Measurements from ENCODE around the gene SYT1. TPM values are rescaled to one million over a fixed set of nuclear protein-coding genes. Genes with fewer than 3 reads are reported as not detected.

Gene SYT1
- total and polyA plus RNA-seq, 4 donors: 0.53 to 0.84 (median 0.64) TPM

DNA sequence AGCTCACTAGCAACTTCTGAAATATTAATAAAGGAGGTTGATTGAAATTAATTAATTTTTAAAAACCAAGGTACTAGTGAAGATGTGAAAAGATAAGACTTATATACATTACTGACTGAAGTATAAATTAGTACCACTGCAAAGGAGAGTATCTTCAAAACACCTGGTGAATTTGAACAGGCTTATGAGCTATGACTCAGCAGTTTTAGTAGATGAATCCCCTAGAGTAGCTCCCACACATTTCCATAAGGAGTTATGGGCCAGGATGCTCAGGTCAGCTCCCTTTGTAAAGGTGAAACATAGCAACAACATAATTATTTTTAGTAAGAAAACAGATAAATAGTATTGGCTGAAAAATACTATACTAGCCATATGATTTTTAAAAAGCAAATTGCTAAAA lies 218.6 kb downstream of the SYT1 start (continued):
- TF ChIP-seq, protein P1, sequence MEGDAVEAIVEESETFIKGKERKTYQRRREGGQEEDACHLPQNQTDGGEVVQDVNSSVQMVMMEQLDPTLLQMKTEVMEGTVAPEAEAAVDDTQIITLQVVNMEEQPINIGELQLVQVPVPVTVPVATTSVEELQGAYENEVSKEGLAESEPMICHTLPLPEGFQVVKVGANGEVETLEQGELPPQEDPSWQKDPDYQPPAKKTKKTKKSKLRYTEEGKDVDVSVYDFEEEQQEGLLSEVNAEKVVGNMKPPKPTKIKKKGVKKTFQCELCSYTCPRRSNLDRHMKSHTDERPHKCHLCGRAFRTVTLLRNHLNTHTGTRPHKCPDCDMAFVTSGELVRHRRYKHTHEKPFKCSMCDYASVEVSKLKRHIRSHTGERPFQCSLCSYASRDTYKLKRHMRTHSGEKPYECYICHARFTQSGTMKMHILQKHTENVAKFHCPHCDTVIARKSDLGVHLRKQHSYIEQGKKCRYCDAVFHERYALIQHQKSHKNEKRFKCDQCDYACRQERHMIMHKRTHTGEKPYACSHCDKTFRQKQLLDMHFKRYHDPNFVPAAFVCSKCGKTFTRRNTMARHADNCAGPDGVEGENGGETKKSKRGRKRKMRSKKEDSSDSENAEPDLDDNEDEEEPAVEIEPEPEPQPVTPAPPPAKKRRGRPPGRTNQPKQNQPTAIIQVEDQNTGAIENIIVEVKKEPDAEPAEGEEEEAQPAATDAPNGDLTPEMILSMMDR (IDR thresholded peaks at IDR 0.05; ENCODE audit: low read depth, low read length, missing input control): no peak

DNA sequence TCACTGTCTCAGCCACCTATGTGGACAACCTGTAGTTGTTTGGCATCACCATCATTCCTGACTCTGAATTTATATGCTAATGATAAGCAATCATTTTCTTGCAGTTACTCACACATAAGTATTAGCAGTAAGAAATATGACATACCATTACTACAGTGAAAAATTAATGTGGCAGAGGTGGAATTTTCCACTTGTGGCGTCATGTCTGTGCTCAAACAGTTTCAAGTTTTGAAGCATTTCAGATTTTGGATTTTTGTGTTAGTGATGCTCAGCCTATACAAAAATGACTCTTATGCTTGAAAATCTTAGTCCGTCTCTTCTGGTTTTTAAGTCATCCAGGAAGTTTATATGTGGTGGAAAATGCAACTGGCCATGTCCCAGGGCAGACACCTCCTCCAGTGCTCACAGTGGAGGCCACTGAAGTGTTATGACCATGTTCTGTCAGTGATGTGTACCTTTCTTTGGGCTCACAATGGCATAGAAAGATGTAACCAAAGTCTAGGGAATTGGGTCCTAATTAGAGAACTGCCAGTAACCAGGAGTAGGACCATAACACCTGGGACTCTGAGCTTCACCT lies 220.6 kb downstream of the SYT1 start:
- Histone ChIP-seq H3K27ac (ENCODE audit: low read depth in 1 of 2, low read length in 2 of 2) (no peak overlapping the region), H3K4me1 (ENCODE audit: control insufficient read depth in 4 of 4, insufficient read depth in 4 of 4, low read length in 3 of 4) (no peaks in the 10 kb centered on the region), H3K27me3 (ENCODE audit: control insufficient read depth in 4 of 4, insufficient read depth in 4 of 4, low read length in 3 of 4) (no peaks in the 10 kb centered on the region), H3K9me3 (ENCODE audit: control insufficient read depth in 4 of 4, low read length in 3 of 4) (no peaks in the 10 kb centered on the region), H3K36me3 (ENCODE audit: control insufficient read depth in 4 of 4, insufficient read depth in 3 of 4, low read depth in 1 of 4, low read length in 3 of 4) (no peaks in the 10 kb centered on the region), H3K9ac (ENCODE audit: low read depth in 1 of 2, low read length in 2 of 2) (no peak overlapping the region), H3K4me3 (ENCODE audit: low read depth in 1 of 3, low read length in 3 of 3) (no peak overlapping the region)
- no peak for TF ChIP-seq YY1 (IDR thresholded peaks at IDR 0.05)
- TF ChIP-seq TAF1 (conservative IDR thresholded peaks at IDR 0.05): no peak
- TF ChIP-seq, protein P2, sequence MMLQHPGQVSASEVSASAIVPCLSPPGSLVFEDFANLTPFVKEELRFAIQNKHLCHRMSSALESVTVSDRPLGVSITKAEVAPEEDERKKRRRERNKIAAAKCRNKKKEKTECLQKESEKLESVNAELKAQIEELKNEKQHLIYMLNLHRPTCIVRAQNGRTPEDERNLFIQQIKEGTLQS (IDR thresholded peaks at IDR 0.05): no peak
- TF ChIP-seq FOXA1 (IDR thresholded peaks at IDR 0.05): no peak
- no peak for DNase-seq (ENCODE audit: low spot score)
- 83% methylated on average over 2 of the region's 2 CpGs for WGBS

DNA sequence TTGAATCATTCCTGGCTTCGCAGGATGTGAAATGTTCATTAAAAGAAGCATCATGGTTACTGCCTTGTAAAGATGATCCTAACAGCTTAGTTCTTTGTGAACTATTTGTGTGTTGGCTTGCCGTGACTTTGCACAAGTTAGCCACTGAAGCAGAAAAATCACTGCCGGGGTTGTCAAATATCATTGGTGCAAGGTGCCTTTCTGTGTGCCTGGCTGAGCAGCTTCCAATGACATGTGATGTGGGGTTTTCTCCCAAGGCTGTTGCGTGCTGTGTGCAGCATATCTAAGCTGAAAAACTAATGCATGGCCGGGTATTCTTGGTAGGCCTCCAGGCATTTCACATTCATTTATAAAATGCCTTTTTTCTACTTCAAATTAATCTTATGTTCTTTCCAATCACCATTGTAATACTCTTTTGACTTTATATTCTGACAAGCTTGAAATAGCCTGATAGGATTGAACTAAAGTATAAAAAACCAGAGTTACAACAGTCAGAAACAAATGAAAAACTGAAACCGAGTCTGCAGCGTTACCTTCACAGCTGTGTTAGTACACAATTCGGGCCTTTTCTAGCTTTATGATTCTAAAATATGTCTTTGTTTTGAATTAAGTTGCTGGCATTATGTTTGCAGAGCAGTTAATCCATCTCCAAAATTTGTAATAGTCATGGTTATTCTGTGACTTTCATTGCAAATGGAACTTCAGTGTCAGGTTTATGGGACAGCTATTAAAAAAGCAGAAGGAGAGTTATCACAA lies 222.1 kb downstream of the SYT1 start:
- Histone ChIP-seq H3K36me3 (ENCODE audit: control insufficient read depth in 4 of 4, insufficient read depth in 3 of 4, low read depth in 1 of 4, low read length in 3 of 4) (no peaks in the 10 kb centered on the region), H3K9ac (ENCODE audit: low read depth in 1 of 2, low read length in 2 of 2) (no peak overlapping the region), H3K4me3 (ENCODE audit: low read depth in 1 of 3, low read length in 3 of 3) (no peak overlapping the region), H3K9me3 (ENCODE audit: control insufficient read depth in 4 of 4, low read length in 3 of 4) (no peaks in the 10 kb centered on the region), H3K27ac (ENCODE audit: low read depth in 1 of 2, low read length in 2 of 2) (no peak overlapping the region), H3K4me1 (ENCODE audit: control insufficient read depth in 4 of 4, insufficient read depth in 4 of 4, low read length in 3 of 4) (no peaks in the 10 kb centered on the region), H3K27me3 (ENCODE audit: control insufficient read depth in 4 of 4, insufficient read depth in 4 of 4, low read length in 3 of 4) (no peaks in the 10 kb centered on the region)
- no peak for TF ChIP-seq EGR1 (IDR thresholded peaks at IDR 0.05; ENCODE audit: low read depth in 2 of 2)
- TF ChIP-seq, protein P3, sequence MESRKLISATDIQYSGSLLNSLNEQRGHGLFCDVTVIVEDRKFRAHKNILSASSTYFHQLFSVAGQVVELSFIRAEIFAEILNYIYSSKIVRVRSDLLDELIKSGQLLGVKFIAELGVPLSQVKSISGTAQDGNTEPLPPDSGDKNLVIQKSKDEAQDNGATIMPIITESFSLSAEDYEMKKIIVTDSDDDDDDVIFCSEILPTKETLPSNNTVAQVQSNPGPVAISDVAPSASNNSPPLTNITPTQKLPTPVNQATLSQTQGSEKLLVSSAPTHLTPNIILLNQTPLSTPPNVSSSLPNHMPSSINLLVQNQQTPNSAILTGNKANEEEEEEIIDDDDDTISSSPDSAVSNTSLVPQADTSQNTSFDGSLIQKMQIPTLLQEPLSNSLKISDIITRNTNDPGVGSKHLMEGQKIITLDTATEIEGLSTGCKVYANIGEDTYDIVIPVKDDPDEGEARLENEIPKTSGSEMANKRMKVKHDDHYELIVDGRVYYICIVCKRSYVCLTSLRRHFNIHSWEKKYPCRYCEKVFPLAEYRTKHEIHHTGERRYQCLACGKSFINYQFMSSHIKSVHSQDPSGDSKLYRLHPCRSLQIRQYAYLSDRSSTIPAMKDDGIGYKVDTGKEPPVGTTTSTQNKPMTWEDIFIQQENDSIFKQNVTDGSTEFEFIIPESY (IDR thresholded peaks at IDR 0.05): no peak
- TF ChIP-seq SP1 (IDR thresholded peaks at IDR 0.05): no peak
- TF ChIP-seq, protein P1 (IDR thresholded peaks at IDR 0.05; ENCODE audit: low read depth, low read length, missing input control): no peak
- no peak for TF ChIP-seq TAF1 (conservative IDR thresholded peaks at IDR 0.05)
- TF ChIP-seq, protein P4, sequence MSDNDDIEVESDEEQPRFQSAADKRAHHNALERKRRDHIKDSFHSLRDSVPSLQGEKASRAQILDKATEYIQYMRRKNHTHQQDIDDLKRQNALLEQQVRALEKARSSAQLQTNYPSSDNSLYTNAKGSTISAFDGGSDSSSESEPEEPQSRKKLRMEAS (IDR thresholded peaks at IDR 0.05): no peak
- TF ChIP-seq HNF4A (conservative IDR thresholded peaks at IDR 0.05): no peak
- TF ChIP-seq YY1 (IDR thresholded peaks at IDR 0.05): no peak
- no peak for DNase-seq (ENCODE audit: low spot score)
- 85% methylated on average over 8 of the region's 8 CpGs for WGBS

Measured in liver (tissue), 9 donors.